B cell (primary cell): Measurements from ENCODE around the gene G6PC3. TPM values are rescaled to one million over a fixed set of nuclear protein-coding genes. Genes with fewer than 3 reads are reported as not detected.

ENCODE experiments used
- ATAC-seq: fragments of 200-7000 bp; cut with Tn5 transposase; one replicate; pipeline ENCODE4 v1.10.0; 2021; ENCODE audit warnings: low read depth, mild to moderate bottlenecking, moderate number of reproducible peaks, moderate library complexity
- CTCF ChIA-PET: fragments of 350-600 bp; sonication (Branson Sonifier 250); formaldehyde crosslinking; loops from one replicate; lab custom pipeline; 2021; ENCODE audit warnings: antibody characterized with exemption, inconsistent platforms; lab: Charles Lee
- POLR2A ChIA-PET: fragments of 350-600 bp; sonication (Branson Sonifier 250); formaldehyde crosslinking; loops from one replicate; lab custom pipeline; 2021; ENCODE audit warnings: antibody characterized with exemption; lab: Charles Lee
- DNase-seq: peaks from one replicate; pipeline ENCODE4 v3.0.0; 2013
- H2AFZ ChIP-seq: 2 replicates; pipeline ENCODE4 v1.6.1; 2012; ENCODE audit warnings: mild to moderate bottlenecking, low read depth, low read length; ENCODE audit not compliant: insufficient read depth, poor library complexity, severe bottlenecking
- H3K27ac ChIP-seq, 2 donors: 1 replicate in 1 of 2; 2 replicates in 1 of 2; pipeline ENCODE4 v1.5.1; 2012 to 2013; ENCODE audit warnings: low read length in 2 of 2, mild to moderate bottlenecking in 2 of 2, moderate library complexity in 1 of 2
- H3K27me3 ChIP-seq, 4 experiments: fragments of 200-600 bp in 1 of 4; sonication (generic) in 1 of 4; replicated peaks in 1 of 4; 1 replicate in 2 of 4; 2 replicates in 2 of 4; pipeline versions ENCODE4 v1.6.1 to v1.7.0; 2013 to 2016; ENCODE audit warnings: low read length in 3 of 4, mild to moderate bottlenecking in 2 of 4, mixed read lengths in 1 of 4, moderate library complexity in 1 of 4; ENCODE audit not compliant: insufficient read depth in 4 of 4, control insufficient read depth in 3 of 4; ENCODE audit errors: control extremely low read depth in 1 of 4
- H3K36me3 ChIP-seq, 2 experiments: replicated peaks in 1 of 2; 1 replicate in 1 of 2; 2 replicates in 1 of 2; pipeline versions ENCODE4 v1.6.1 to v1.7.1; 2013; ENCODE audit warnings: low read length in 1 of 2; ENCODE audit not compliant: insufficient read depth in 2 of 2, control insufficient read depth in 1 of 2; ENCODE audit errors: control extremely low read depth in 1 of 2, extremely low read depth in 1 of 2
- H3K4me1 ChIP-seq, 2 donors: fragments of 200-600 bp in 1 of 2; sonication (generic) in 1 of 2; 1 replicate in 1 of 2; 2 replicates in 1 of 2; pipeline versions ENCODE4 v1.5.1 to v1.6.1; 2013 to 2017; ENCODE audit warnings: low read length in 2 of 2; ENCODE audit not compliant: control insufficient read depth in 2 of 2, insufficient read depth in 2 of 2
- H3K4me2 ChIP-seq: replicated peaks from 2 replicates; pipeline ENCODE3; 2012; ENCODE audit warnings: mild to moderate bottlenecking, low read depth, low read length; ENCODE audit not compliant: poor library complexity, severe bottlenecking
- H3K4me3 ChIP-seq, 5 experiments: fragments of 200-600 bp in 1 of 5; sonication (generic) in 1 of 5; 1 replicate in 3 of 5; 2 replicates in 2 of 5; pipeline versions ENCODE4 v1.5.1 to v1.7.0; 2011 to 2016; ENCODE audit warnings: low read length in 4 of 5, mild to moderate bottlenecking in 4 of 5, low read depth in 2 of 5, control low read depth in 1 of 5, moderate library complexity in 1 of 5; ENCODE audit not compliant: insufficient read depth in 1 of 5; ENCODE audit errors: control extremely low read depth in 1 of 5, extremely low read depth in 1 of 5
- H3K79me2 ChIP-seq: fragments of 200-600 bp; sonication (generic); one replicate; pipeline ENCODE4 v1.6.0; 2016; ENCODE audit warnings: low read length; ENCODE audit not compliant: control insufficient read depth, insufficient read depth
- H3K9ac ChIP-seq: fragments of 200-600 bp; sonication (generic); 2 replicates; pipeline ENCODE4 v1.6.1; 2017; ENCODE audit warnings: mild to moderate bottlenecking, low read length, moderate library complexity
- H3K9me3 ChIP-seq, 3 donors: one replicate each; pipeline versions ENCODE4 v1.6.1 to v1.7.1; 2013; ENCODE audit warnings: low read length in 2 of 3; ENCODE audit not compliant: control insufficient read depth in 2 of 3, insufficient read depth in 1 of 3; ENCODE audit errors: control extremely low read depth in 1 of 3
- H4K20me1 ChIP-seq: 2 replicates; pipeline ENCODE4 v1.6.0; 2012; ENCODE audit warnings: mild to moderate bottlenecking, low read length; ENCODE audit not compliant: insufficient read depth, control insufficient read depth, poor library complexity, severe bottlenecking
- H3K27ac Mint-ChIP-seq: one replicate; pipeline ENCODE4 v1.8.0; 2021; ENCODE audit warnings: mixed read lengths
- H3K27me3 Mint-ChIP-seq: one replicate; pipeline ENCODE4 v1.8.0; 2021; ENCODE audit warnings: mixed read lengths
- H3K4me1 Mint-ChIP-seq: one replicate; pipeline ENCODE4 v1.8.0; 2021; ENCODE audit warnings: mixed read lengths
- H3K4me3 Mint-ChIP-seq: one replicate; pipeline ENCODE4 v1.8.0; 2021; ENCODE audit warnings: mixed read lengths
- H3K9me3 Mint-ChIP-seq: one replicate; pipeline ENCODE4 v1.8.0; 2022; ENCODE audit warnings: mixed read lengths; ENCODE audit not compliant: insufficient read depth
- CTCF ChIP-seq: fragments of 200-600 bp; IDR thresholded peaks from one replicate; pipeline ENCODE4 v1.8.0; 2022; ENCODE audit warnings: antibody characterized with exemption, mild to moderate bottlenecking
- EZH2 ChIP-seq: IDR thresholded peaks from 2 replicates; pipeline ENCODE4 v1.6.1; 2012; ENCODE audit warnings: borderline replicate concordance, low read depth, mild to moderate bottlenecking, moderate library complexity, low read length; ENCODE audit not compliant: insufficient read depth, poor library complexity, severe bottlenecking
- WGBS: methylation state at CpG from one replicate; pipeline ENCODE4 v1.1.5; 2013; ENCODE audit warnings: missing lambda C conversion rate; ENCODE audit not compliant: insufficient coverage; 5-methylcytosine and 5-hydroxymethylcytosine counted together
- intact Hi-C: fragments of 100-400 bp; cut with micrococcal nuclease; formaldehyde crosslinking; loops from one replicate; pipeline ENCODE4 v1.10.0; 2022
- polyA plus RNA-seq: library from polyadenylated mRNA; depleted of rRNA; stranded (reverse); fragments of >200 nt; gene quantifications from 2 replicates; pipeline ENCODE4 v1.2.3, GENCODE V29; 2012
- total RNA-seq, 2 donors: library from RNA; stranded (reverse); fragments of 120-200 nt in 1 of 2; gene quantifications; 1 replicate in 1 of 2; 2 replicates in 1 of 2; pipeline versions ENCODE4 v1.2.3 to v1.2.4, GENCODE V29; 2013 to 2022

The G6PC3 gene
- total and polyA plus RNA-seq, 2 donors (not counting 1 experiment from before 2014, with no cell fraction given), result 24.3 to 28.5 TPM

DNA sequence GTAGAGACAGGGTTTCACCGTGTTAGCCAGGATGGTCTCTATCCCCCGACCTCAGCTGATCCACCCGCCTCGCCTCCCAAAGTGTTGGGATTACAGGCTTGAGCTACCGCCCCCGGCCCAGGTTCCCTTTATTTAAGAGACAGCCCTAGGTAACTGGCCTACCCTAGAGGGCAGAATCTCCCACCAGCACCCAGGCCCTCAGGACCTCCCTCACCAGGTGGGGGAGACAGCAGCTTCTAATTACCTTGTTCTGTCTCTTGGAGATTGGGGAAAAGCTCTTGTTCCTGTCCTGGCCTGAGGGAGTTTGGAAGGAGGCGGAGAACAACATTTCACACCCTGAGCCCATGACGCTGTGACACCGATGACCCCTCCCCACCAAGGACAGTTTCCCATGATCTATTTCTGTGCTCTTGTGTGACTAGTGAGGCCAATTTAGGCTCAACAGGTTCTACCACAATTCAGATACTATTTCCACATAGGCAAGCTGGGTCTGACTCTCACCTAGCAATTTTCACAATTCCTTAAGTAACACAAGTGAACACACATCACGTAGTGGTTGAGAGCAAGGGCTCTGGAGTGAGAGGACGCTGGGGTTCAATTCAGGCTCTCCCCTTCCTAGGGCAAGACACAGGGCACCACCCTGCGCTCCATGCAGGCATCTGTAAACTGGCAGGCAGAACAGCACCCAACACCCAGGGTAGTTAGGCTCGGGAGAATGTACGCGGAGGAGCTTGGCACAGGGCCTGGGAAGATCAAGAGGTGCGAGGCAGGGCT lies 32.5 kb downstream of the G6PC3 start:
- H3K4me1 Mint-ChIP-seq, result peaks cover 8% of the 10 kb centered on the region
- no peak overlapping the region for H2AFZ ChIP-seq
- no peaks in the 10 kb centered on the region for H3K9me3 ChIP-seq
- CTCF ChIA-PET, result interaction anchor here (1.7 to 1.8 kb wide), 2 partner anchors 13 to 20 kb away, joined by 4 to 8 read pairs; partner anchors contain the start of gene HDAC5
- no peak overlapping the region for H3K27ac ChIP-seq
- peaks cover 30% of the 10 kb centered on the region for H3K79me2 ChIP-seq
- no peaks in the 10 kb centered on the region for H3K9me3 Mint-ChIP-seq
- TF ChIP-seq CTCF (no peak), EZH2 (no peak)
- H3K4me3 Mint-ChIP-seq, result no peak overlapping the region
- H3K27ac Mint-ChIP-seq, result no peak overlapping the region
- no peaks in the 10 kb centered on the region for H3K27me3 Mint-ChIP-seq
- ATAC-seq (no peak), DNase-seq (no peak)
- 96% methylated on average over 13 of the region's 16 CpGs for WGBS
- intact Hi-C loops, result no loop called here
- peaks cover 6 to 26% of the 10 kb centered on the region in 2 experiments for H3K36me3 ChIP-seq
- H3K9ac ChIP-seq, result no peak overlapping the region
- peaks cover 67% of the 10 kb centered on the region for H4K20me1 ChIP-seq
- H3K27me3 ChIP-seq, result no peaks in the 10 kb centered on the region
- H3K4me2 ChIP-seq, result no peak overlapping the region
- H3K4me1 ChIP-seq, result no peaks in the 10 kb centered on the region
- H3K4me3 ChIP-seq, result no peak overlapping the region
- POLR2A ChIA-PET, result no interaction called here

DNA sequence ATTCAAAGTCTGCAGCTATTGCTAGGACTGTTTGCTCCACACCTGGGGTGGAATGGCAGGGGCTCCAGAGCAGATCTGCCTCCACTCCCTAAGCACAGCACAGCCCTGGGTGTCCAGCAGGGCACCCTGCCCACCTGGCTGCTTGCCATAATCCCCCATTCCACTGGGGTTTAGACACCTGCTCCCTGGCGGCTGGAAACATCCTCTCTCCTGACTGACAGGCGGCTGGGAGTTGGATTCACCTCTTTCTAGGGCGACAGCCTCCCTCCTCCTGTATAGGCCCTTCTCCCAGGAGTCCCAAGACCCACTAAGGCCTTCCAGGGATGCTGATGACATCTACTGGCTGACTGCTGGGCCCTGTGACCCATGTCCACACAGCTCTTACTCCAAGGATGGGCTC lies 34.9 kb downstream of the G6PC3 start:
- Histone ChIP-seq H3K9ac (no peak overlapping the region), H3K27ac (no peak overlapping the region), H3K4me2 (no peak overlapping the region), H3K4me1 (peaks cover 2 to 5% of the 10 kb centered on the region in 2 donors), H4K20me1 (peaks cover 84% of the 10 kb centered on the region), H3K4me3 (no peak overlapping the region), H3K27me3 (no peaks in the 10 kb centered on the region), H2AFZ (no peak overlapping the region), H3K9me3 (no peaks in the 10 kb centered on the region), H3K79me2 (peaks cover 53% of the 10 kb centered on the region), H3K36me3 (peaks cover 9 to 27% of the 10 kb centered on the region in 2 experiments)
- no peak overlapping the region for H3K4me3 Mint-ChIP-seq
- 76% methylated on average over 3 of the region's 3 CpGs for WGBS
- CTCF ChIA-PET, result interaction anchor here (0.7 to 1.0 kb wide), 2 partner anchors 9 to 11 kb away, joined by 3 read pairs; no protein-coding TSS in a partner anchor
- H3K27me3 Mint-ChIP-seq, result no peaks in the 10 kb centered on the region
- H3K9me3 Mint-ChIP-seq, result no peaks in the 10 kb centered on the region
- no peak overlapping the region for H3K27ac Mint-ChIP-seq
- POLR2A ChIA-PET, result no interaction called here
- intact Hi-C loops, result no loop called here
- no peak for DNase-seq
- TF ChIP-seq EZH2 (no peak), CTCF (no peak)
- no peak for ATAC-seq
- H3K4me1 Mint-ChIP-seq, result peaks cover 11% of the 10 kb centered on the region
